Uterus (tissue), 4 donors: ENCODE results near the gene GABRR1. TPM values are rescaled to one million over a fixed set of nuclear protein-coding genes. Genes with fewer than 3 reads are reported as not detected.

Experiments used
- DNase-seq, 2 donors: peaks; one replicate each; pipeline ENCODE4 v3.0.0-alpha.2; 2019 to 2020
- H3K27ac ChIP-seq, 2 donors: fragments of 200-600 bp; sonication (generic); 1 replicate in 1 of 2; 2 replicates in 1 of 2; pipeline ENCODE4 v1.5.1; 2016 to 2018
- H3K27me3 ChIP-seq, 2 donors: fragments of 200-600 bp; sonication (generic); one replicate each; pipeline ENCODE4 v1.5.1; 2018 to 2019; ENCODE audit warnings: control low read depth in 1 of 2
- H3K36me3 ChIP-seq, 2 donors: fragments of 200-600 bp; sonication (generic); one replicate each; pipeline ENCODE4 v1.5.1; 2019; ENCODE audit warnings: control low read depth in 1 of 2
- H3K4me1 ChIP-seq, 2 donors: fragments of 200-600 bp; sonication (generic); one replicate each; pipeline ENCODE4 v1.5.1; 2018 to 2019; ENCODE audit warnings: control low read depth in 1 of 2
- H3K4me3 ChIP-seq, 2 donors: fragments of 200-600 bp; sonication (generic); 1 replicate in 1 of 2; 2 replicates in 1 of 2; pipeline ENCODE4 v1.5.1; 2018 to 2019; ENCODE audit warnings: mild to moderate bottlenecking in 1 of 2
- H3K9me3 ChIP-seq, 2 donors: fragments of 200-600 bp; sonication (generic); one replicate each; pipeline ENCODE4 v1.5.1; 2019; ENCODE audit warnings: control low read depth in 1 of 2
- CTCF ChIP-seq, 4 experiments: fragments of 200-600 bp in 2 of 4; fragments of 450-650 bp in 2 of 4; sonication (generic) in 2 of 4; IDR thresholded peaks; one replicate each; pipeline ENCODE4 v1.5.1; 2016 to 2019; ENCODE audit warnings: antibody characterized with exemption in 4 of 4, mild to moderate bottlenecking in 2 of 4, moderate library complexity in 1 of 4
- POLR2A ChIP-seq, 2 donors: fragments of 450-650 bp; IDR thresholded peaks; one replicate each; pipeline ENCODE4 v1.6.1; 2016; ENCODE audit warnings: antibody characterized with exemption in 2 of 2, mild to moderate bottlenecking in 1 of 2, moderate library complexity in 1 of 2
- intact Hi-C: fragments of 100-400 bp; cut with DNase I; formaldehyde crosslinking; loops from one replicate; pipeline ENCODE4 v1.15.1; 2023; ENCODE audit warnings: low total_unique reads
- total RNA-seq, 4 donors: library from RNA; depleted of rRNA in 3 of 4; stranded (reverse); fragments of >200 nt in 3 of 4; gene quantifications; one replicate each; pipeline versions ENCODE4 v1.1.0 to v1.2.4, GENCODE V29; 2014 to 2023
- donor health status: DM: yes; HTN: yes; CAD: no.

The GABRR1 gene
- total RNA-seq, 4 donors from 2014 or later: 0.69 TPM; not detected in 3

GRCh38 chr6:89251976-89252375 is 34.8 kb upstream of the GABRR1 start:
- DNase-seq: no peak
- no peaks in the 10 kb centered on the region for H3K4me1 ChIP-seq
- no peak overlapping the region for H3K27ac ChIP-seq
- intact Hi-C loops: no loop called here
- no peak for TF ChIP-seq POLR2A (IDR thresholded peaks at IDR 0.05)
- no peak for TF ChIP-seq CTCF (IDR thresholded peaks at IDR 0.05)
- no peaks in the 10 kb centered on the region for H3K9me3 ChIP-seq
- no peaks in the 10 kb centered on the region for H3K36me3 ChIP-seq
- H3K4me3 ChIP-seq: no peak overlapping the region
- no peaks in the 10 kb centered on the region for H3K27me3 ChIP-seq

- Histone ChIP-seq H3K4me3 (no peak overlapping the region), H3K36me3 (no peaks in the 10 kb centered on the region), H3K4me1 (no peaks in the 10 kb centered on the region), H3K27me3 (no peaks in the 10 kb centered on the region), H3K9me3 (no peaks in the 10 kb centered on the region), H3K27ac (no peak overlapping the region)
- TF ChIP-seq POLR2A (IDR thresholded peaks at IDR 0.05) (no peak), CTCF (IDR thresholded peaks at IDR 0.05) (no peak)
- DNase-seq: no peak
- intact Hi-C loops: no loop called here
These were observed 34.0 kb upstream of the GABRR1 start for GRCh38 chr6:89251170-89251569.

- Histone ChIP-seq H3K4me3 (no peak overlapping the region), H3K27me3 (no peaks in the 10 kb centered on the region), H3K9me3 (no peaks in the 10 kb centered on the region), H3K4me1 (no peaks in the 10 kb centered on the region), H3K27ac (no peak overlapping the region), H3K36me3 (no peaks in the 10 kb centered on the region)
- intact Hi-C loops: no loop called here
- no peak for DNase-seq
- TF ChIP-seq POLR2A (IDR thresholded peaks at IDR 0.05) (no peak), CTCF (IDR thresholded peaks at IDR 0.05) (no peak)
These were observed 33.1 kb upstream of the GABRR1 start for GRCh38 chr6:89250239-89250638.

GRCh38 chr6:89244241-89244985 is 27.3 kb upstream of the GABRR1 start:
- TF ChIP-seq CTCF (IDR thresholded peaks at IDR 0.05) (no peak), POLR2A (IDR thresholded peaks at IDR 0.05) (no peak)
- no peaks in the 10 kb centered on the region for H3K4me1 ChIP-seq
- no peak overlapping the region for H3K27ac ChIP-seq
- intact Hi-C loops: no loop called here
- no peak for DNase-seq
- no peaks in the 10 kb centered on the region for H3K36me3 ChIP-seq
- no peaks in the 10 kb centered on the region for H3K27me3 ChIP-seq
- no peaks in the 10 kb centered on the region for H3K9me3 ChIP-seq
- H3K4me3 ChIP-seq: no peak overlapping the region

- intact Hi-C loops: no loop called here
- no peak overlapping the region for H3K4me3 ChIP-seq
- H3K4me1 ChIP-seq: no peaks in the 10 kb centered on the region
- TF ChIP-seq CTCF (IDR thresholded peaks at IDR 0.05) (no peak), POLR2A (IDR thresholded peaks at IDR 0.05) (no peak)
- H3K9me3 ChIP-seq: no peaks in the 10 kb centered on the region
- no peaks in the 10 kb centered on the region for H3K27me3 ChIP-seq
- no peak overlapping the region for H3K27ac ChIP-seq
- H3K36me3 ChIP-seq: no peaks in the 10 kb centered on the region
- no peak for DNase-seq
These were observed 26.1 kb upstream of the GABRR1 start for GRCh38 chr6:89243331-89243629.
